Activated T-helper 9 cell treated with anti-CD3 and anti-CD28 coated beads, Interleukin-2, amount 50 U/mL, for 16 hours (primary cell): ENCODE measurements around the gene PCNX4.

Experiments used
- DNase-seq: peaks from one replicate; pipeline ENCODE4 v3.0.0-alpha.2; 2020; ENCODE audit warnings: low read depth

Gene PCNX4

GRCh38 chr14:60206249-60206670, 114.5 kb downstream of the PCNX4 start:
- no peak for DNase-seq

DNA sequence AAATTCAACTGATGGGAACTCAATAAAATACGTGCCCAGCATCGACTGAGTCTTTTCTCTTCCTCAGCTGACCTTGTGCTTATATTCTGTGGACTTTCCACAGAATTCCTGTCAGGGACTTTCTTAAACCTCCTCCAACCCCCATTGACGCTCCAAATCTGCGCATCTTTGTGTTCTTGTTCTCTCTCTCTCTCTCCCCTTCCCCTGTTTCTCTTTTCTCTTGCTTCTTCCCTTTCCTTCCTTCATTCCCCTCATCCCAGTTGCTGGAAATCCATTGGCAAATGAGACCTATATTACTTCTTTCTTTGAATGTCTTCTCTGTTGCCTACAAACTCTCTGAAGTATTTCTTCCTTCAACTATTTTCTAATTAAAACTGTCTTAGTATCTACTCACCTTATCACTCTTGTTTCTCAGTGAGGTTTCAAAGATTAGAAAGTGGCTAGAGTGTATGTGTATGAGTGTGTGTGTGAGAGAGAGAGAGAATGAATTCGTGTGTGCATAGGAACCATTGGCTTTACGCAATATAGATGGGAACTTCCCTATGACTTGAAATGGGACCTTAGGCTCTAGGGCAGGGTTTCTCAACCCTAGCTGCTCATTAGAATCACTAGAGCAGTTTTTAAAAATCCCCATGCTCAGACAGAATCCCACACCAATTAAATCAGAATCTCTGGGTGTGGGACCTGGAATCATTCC, 115.3 kb downstream of the PCNX4 start:
- DNase-seq = no peak

GRCh38 chr14:60210703-60211102, 119.0 kb downstream of the PCNX4 start:
- DNase-seq = no peak

DNA sequence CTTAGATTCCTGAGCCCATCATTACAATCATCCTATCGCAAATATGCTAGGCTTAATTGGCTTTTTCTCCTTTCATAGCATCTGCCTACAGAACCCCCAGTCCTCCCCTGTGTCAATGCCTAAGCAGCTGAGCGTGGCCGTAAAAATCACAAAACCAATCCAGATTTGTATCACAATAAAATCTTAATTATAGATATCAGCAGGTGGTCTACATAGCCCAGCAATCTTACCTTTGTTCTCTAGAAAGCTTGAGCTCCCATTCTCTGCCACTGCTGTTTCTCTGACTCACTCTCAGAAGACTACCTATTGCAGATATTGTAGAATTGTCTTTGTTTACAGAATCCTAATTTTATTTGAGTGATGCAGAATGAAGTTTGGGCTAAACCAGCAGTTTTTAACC, 119.4 kb downstream of the PCNX4 start:
- DNase-seq = no peak

GRCh38 chr14:60212503-60213371, 121.0 kb downstream of the PCNX4 start:
- no peak for DNase-seq

DNA sequence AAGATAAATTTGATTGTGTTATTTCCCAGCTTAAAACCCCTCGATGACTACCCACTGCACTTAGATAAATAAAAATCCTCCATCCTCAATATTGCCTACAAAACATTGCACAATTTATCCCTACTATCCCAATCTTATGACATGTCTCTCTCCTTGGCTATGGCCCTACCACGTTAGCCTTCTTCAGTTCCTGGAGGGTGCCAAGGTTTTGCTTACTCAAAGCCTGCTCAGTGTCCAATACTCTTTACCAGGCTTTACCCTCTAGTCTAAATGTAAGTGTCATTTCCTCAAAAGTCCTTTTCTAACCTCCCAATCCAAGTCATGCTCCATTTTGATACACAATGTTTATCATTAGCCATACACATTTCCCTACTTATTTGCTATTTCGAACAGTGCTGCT, 122.3 kb downstream of the PCNX4 start:
- no peak for DNase-seq

- no peak for DNase-seq
Measured at GRCh38 chr14:60214415-60215126, 122.8 kb downstream of the PCNX4 start.

GRCh38 chr14:60215127-60215444, 123.4 kb downstream of the PCNX4 start:
- DNase-seq = no peak

DNA sequence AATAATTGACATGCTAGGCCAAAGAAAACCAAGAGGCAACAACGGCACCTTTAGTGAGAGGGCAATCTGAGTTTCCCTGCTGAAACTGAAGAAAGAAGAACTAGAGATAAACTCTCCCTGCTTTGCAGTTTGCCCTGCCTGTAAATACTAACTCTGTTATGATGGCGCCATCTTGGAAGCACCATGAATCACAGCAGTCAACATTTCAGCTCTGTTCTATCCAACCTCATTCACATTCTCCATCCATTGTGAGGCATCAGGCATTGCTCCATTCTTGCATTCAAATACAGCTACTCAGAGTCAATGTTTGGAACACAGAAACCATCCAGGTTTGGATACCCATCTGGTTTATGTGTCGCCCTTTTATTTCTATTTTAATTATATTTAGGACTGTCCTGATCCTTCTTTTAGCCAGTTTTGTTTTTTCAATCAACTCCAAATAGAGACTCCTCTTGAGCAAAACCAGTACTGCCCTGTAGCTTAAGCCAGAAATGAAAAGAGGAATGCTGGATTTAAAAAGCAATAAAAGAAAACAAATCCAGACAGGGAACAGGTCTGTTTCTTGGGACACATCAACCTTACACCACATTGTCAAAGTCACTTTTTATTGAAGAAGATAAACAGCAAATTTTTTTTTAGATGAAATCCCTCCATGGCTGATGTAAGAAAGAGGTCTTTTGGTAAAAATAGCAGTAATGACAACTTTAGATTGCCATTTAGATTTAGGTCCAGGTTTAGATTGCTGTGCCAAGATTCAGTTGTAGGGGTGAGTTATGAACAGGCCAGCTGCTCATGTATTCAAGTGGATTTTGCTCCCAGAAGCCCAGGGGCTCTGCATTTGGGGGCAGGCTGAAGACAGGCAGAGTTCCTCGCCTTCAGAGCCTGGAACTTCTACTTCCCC, 124.0 kb downstream of the PCNX4 start:
- no peak for DNase-seq

DNA sequence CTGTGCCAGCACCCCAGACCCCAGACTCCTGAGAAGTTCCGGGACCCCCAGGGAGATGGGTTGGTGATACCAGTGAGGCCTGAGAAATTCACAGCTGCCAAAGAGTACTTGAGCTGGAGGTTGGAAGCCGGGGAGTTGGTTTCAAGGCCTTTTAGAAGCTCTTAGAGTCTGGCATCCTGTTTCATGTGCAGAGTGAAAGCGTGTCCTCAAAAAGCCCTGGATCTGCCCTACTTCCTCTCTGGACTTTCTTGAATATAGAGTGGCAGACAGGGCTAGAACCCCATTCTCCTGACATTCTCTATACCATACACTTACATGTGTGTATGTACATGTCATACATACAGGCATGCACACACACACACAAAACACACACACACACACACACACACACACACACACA, 126.0 kb downstream of the PCNX4 start:
- DNase-seq = no peak
